Measurements from ENCODE around the gene DHDH. TPM values are rescaled to one million over a fixed set of nuclear protein-coding genes. Genes with fewer than 3 reads are reported as not detected.

DHDH gene
- total and polyA plus RNA-seq, 2 of the 13 experiments (the other 11 are each of a cell fraction or from before 2014, with no cell fraction given) = 0.13 to 0.91 TPM

- TF ChIP-seq MTF2 (CRISPR knock-in tag; IDR thresholded peaks at IDR 0.05; ENCODE audit: borderline replicate concordance) (no peak), POGZ (CRISPR knock-in tag; IDR thresholded peaks at IDR 0.05) (no peak; the same call in none of the 2 replicates), CCDC6 (CRISPR knock-in tag; IDR thresholded peaks at IDR 0.05) (peak; percentile 22; the same call in 1 of the 2 replicates), ZNF614 (CRISPR knock-in tag; IDR thresholded peaks at IDR 0.05; ENCODE audit: borderline replicate concordance) (peak; percentile 63; the same call in 1 of the 2 replicates), TEAD3 (CRISPR knock-in tag; optimal IDR thresholded peaks at IDR 0.05; ENCODE audit: borderline replicate concordance) (peak; percentile 51), SP5 (CRISPR knock-in tag; IDR thresholded peaks at IDR 0.05; ENCODE audit: borderline replicate concordance, low read depth) (peak; percentile 77), NCOA5 (CRISPR knock-in tag; IDR thresholded peaks at IDR 0.05) (no peak), DRAP1 (CRISPR knock-in tag; IDR thresholded peaks at IDR 0.05) (peak; percentile 82), ZNF709 (CRISPR knock-in tag; IDR thresholded peaks at IDR 0.05) (peak; percentile 53; the same call in 1 of the 2 replicates), ZNF607 (CRISPR knock-in tag; IDR thresholded peaks at IDR 0.05; ENCODE audit: borderline replicate concordance) (no peak; the same call in none of the 2 replicates), REXO4 (CRISPR knock-in tag; IDR thresholded peaks at IDR 0.05; ENCODE audit: borderline replicate concordance) (0 out of 2 replicates have a peak, but pooled peaks have one; percentile 13), POLR2G (IDR thresholded peaks at IDR 0.05; ENCODE audit: low read depth, low read length) (peak; percentile 98), EZH2 (conservative IDR thresholded peaks at IDR 0.05; ENCODE audit: low read depth, low read length) (no peak), PAF1 (CRISPR knock-in tag; IDR thresholded peaks at IDR 0.05) (peak; percentile 93), ZNF777 (CRISPR knock-in tag; IDR thresholded peaks at IDR 0.05) (peak; percentile 60), MLLT10 (CRISPR knock-in tag; IDR thresholded peaks at IDR 0.05) (no peak), HOXA5 (CRISPR knock-in tag; IDR thresholded peaks at IDR 0.05) (peak; percentile 86), ZNF790 (CRISPR knock-in tag; IDR thresholded peaks at IDR 0.05; ENCODE audit: borderline replicate concordance) (peak; percentile 76; the same call in 1 of the 2 replicates), DZIP1 (CRISPR knock-in tag; IDR thresholded peaks at IDR 0.05) (no peak), SP140L (CRISPR knock-in tag; IDR thresholded peaks at IDR 0.05; ENCODE audit: borderline replicate concordance) (no peak), SYNCRIP (IDR thresholded peaks at IDR 0.05; ENCODE audit: insufficient read depth, low read depth, low read length) (no peak)
- TF ChIP-seq, protein P1, sequence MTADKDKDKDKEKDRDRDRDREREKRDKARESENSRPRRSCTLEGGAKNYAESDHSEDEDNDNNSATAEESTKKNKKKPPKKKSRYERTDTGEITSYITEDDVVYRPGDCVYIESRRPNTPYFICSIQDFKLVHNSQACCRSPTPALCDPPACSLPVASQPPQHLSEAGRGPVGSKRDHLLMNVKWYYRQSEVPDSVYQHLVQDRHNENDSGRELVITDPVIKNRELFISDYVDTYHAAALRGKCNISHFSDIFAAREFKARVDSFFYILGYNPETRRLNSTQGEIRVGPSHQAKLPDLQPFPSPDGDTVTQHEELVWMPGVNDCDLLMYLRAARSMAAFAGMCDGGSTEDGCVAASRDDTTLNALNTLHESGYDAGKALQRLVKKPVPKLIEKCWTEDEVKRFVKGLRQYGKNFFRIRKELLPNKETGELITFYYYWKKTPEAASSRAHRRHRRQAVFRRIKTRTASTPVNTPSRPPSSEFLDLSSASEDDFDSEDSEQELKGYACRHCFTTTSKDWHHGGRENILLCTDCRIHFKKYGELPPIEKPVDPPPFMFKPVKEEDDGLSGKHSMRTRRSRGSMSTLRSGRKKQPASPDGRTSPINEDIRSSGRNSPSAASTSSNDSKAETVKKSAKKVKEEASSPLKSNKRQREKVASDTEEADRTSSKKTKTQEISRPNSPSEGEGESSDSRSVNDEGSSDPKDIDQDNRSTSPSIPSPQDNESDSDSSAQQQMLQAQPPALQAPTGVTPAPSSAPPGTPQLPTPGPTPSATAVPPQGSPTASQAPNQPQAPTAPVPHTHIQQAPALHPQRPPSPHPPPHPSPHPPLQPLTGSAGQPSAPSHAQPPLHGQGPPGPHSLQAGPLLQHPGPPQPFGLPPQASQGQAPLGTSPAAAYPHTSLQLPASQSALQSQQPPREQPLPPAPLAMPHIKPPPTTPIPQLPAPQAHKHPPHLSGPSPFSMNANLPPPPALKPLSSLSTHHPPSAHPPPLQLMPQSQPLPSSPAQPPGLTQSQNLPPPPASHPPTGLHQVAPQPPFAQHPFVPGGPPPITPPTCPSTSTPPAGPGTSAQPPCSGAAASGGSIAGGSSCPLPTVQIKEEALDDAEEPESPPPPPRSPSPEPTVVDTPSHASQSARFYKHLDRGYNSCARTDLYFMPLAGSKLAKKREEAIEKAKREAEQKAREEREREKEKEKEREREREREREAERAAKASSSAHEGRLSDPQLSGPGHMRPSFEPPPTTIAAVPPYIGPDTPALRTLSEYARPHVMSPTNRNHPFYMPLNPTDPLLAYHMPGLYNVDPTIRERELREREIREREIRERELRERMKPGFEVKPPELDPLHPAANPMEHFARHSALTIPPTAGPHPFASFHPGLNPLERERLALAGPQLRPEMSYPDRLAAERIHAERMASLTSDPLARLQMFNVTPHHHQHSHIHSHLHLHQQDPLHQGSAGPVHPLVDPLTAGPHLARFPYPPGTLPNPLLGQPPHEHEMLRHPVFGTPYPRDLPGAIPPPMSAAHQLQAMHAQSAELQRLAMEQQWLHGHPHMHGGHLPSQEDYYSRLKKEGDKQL (CRISPR knock-in tag; IDR thresholded peaks at IDR 0.05; ENCODE audit: low read depth) = no peak; the same call in 1 of the 2 replicates
Measured at GRCh38 chr19:48962029-48962848, 28.7 kb downstream of the DHDH start (continued).
